GM12878 (cell line): ENCODE data around the gene BMPR2. TPM values are rescaled to one million over a fixed set of nuclear protein-coding genes. Genes with fewer than 3 reads are reported as not detected.

Experiments
- ATAC-seq: fragments of 200-7000 bp; cut with Tn5 transposase; 3 replicates; pipeline ENCODE4 v1.9.1; 2020; ENCODE audit warnings: mild to moderate bottlenecking, moderate library complexity
- BruUV-seq: library from RNA; stranded (reverse); fragments of 400-500 nt; replicated peaks from 2 replicates; lab custom pipeline; 2021; lab: Mats Ljungman, UMichigan
- CTCF ChIA-PET: fragments of 300-600 bp; sonication (Branson Sonifier 250); formaldehyde crosslinking; extraction: SDS; loops from one replicate; lab custom pipeline; 2021; ENCODE audit warnings: inconsistent platforms; lab: Yijun Ruan, JAX
- POLR2A ChIA-PET: fragments of 350-600 bp; formaldehyde crosslinking; extraction: SDS; loops from one replicate; lab custom pipeline; 2021; ENCODE audit warnings: inconsistent platforms; lab: Charles Lee
- RAD21 ChIA-PET: fragments of 300-600 bp; sonication (Branson Sonifier 250); formaldehyde crosslinking; loops from one replicate; lab custom pipeline; 2023; ENCODE audit warnings: antibody characterized with exemption; ENCODE audit not compliant: unreplicated experiment; lab: Charles Lee
- SMC1A ChIA-PET: fragments of 300-600 bp; sonication (Branson Sonifier 250); formaldehyde crosslinking; loops from one replicate; lab custom pipeline; 2023; ENCODE audit not compliant: unreplicated experiment, uncharacterized antibody; lab: Charles Lee
- DNase-seq: peaks from one replicate; pipeline ENCODE4 v3.0.0-alpha.2; 2011; ENCODE audit warnings: low read depth, low spot score
- FAIRE-seq: peaks from 3 replicates; lab custom pipeline; 2011; peaks lifted over from hg19 to GRCh38; lab: Jason Lieb, UNC
- H2AFZ ChIP-seq: 2 replicates; pipeline ENCODE4 v1.6.0; 2011; ENCODE audit warnings: low read depth, low read length, control low read depth; ENCODE audit not compliant: control insufficient read depth
- H3K27ac ChIP-seq: 2 replicates; pipeline ENCODE4 v1.5.1; 2011; ENCODE audit warnings: control low read depth; ENCODE audit not compliant: control insufficient read depth, insufficient read depth
- H3K27me3 ChIP-seq, 2 experiments: replicated peaks in 1 of 2; 2 replicates each; pipeline versions ENCODE4 v1.6.0 to v1.6.1; 2011; ENCODE audit warnings: low read length in 1 of 2; ENCODE audit not compliant: control insufficient read depth in 2 of 2, insufficient read depth in 2 of 2
- H3K36me3 ChIP-seq, 2 experiments: 2 replicates each; pipeline ENCODE4 v1.5.1; 2011; ENCODE audit warnings: low read length in 1 of 2; ENCODE audit not compliant: control insufficient read depth in 2 of 2, insufficient read depth in 2 of 2
- H3K4me1 ChIP-seq: 2 replicates; pipeline ENCODE4 v1.6.1; 2011; ENCODE audit warnings: mild to moderate bottlenecking, low read length, moderate library complexity, mixed read lengths; ENCODE audit not compliant: control insufficient read depth, insufficient read depth
- H3K4me2 ChIP-seq: 2 replicates; pipeline ENCODE4 v1.6.0; 2011; ENCODE audit warnings: control low read depth; ENCODE audit not compliant: control insufficient read depth, insufficient read depth
- H3K4me3 ChIP-seq: fragments of 200-600 bp; sonication (generic); 2 replicates; pipeline ENCODE4 v1.5.1; 2016
- H3K79me2 ChIP-seq: 2 replicates; pipeline ENCODE4 v1.6.0; 2011; ENCODE audit warnings: low read length; ENCODE audit not compliant: control insufficient read depth, insufficient read depth
- H3K9ac ChIP-seq: 2 replicates; pipeline ENCODE4 v1.8.0; 2011; ENCODE audit warnings: low read length, control low read depth, mixed read lengths; ENCODE audit not compliant: control insufficient read depth, insufficient read depth
- H3K9me3 ChIP-seq: replicated peaks from 3 replicates; pipeline ENCODE4 v1.5.1; 2011; ENCODE audit warnings: mild to moderate bottlenecking, low read length; ENCODE audit not compliant: control insufficient read depth, insufficient read depth
- H4K20me1 ChIP-seq: 2 replicates; pipeline ENCODE4 v1.6.0; 2011; ENCODE audit not compliant: control insufficient read depth, insufficient read depth
- BCL3 ChIP-seq: IDR thresholded peaks from 2 replicates; pipeline ENCODE4 v1.6.1; 2011; ENCODE audit warnings: borderline replicate concordance, low read depth, mild to moderate bottlenecking, moderate library complexity, low read length; ENCODE audit not compliant: insufficient read depth, poor library complexity, severe bottlenecking
- CREM ChIP-seq: IDR thresholded peaks from 2 replicates; pipeline ENCODE4 v1.6.1; 2014; ENCODE audit warnings: antibody characterized with exemption, low read depth
- GATAD2B ChIP-seq: fragments of 450-650 bp; conservative IDR thresholded peaks from 2 replicates; pipeline ENCODE4 v1.6.1; 2017; ENCODE audit warnings: low read depth, mild to moderate bottlenecking, moderate library complexity
- IRF3 ChIP-seq: fragments of 450-650 bp; IDR thresholded peaks from 2 replicates; pipeline ENCODE4 v1.6.1; 2014; ENCODE audit warnings: mild to moderate bottlenecking
- NBN ChIP-seq: fragments of 450-650 bp; IDR thresholded peaks from 2 replicates; pipeline ENCODE4 v1.6.1; 2016
- NFXL1 ChIP-seq: fragments of 450-650 bp; IDR thresholded peaks from 2 replicates; pipeline ENCODE4 v1.6.1; 2017; ENCODE audit warnings: antibody characterized with exemption, mild to moderate bottlenecking, borderline replicate concordance
- NR2F1 ChIP-seq: fragments of 450-650 bp; conservative IDR thresholded peaks from 2 replicates; pipeline ENCODE4 v1.6.1; 2017; ENCODE audit warnings: mild to moderate bottlenecking
- POLR2AphosphoS2 ChIP-seq: IDR thresholded peaks from 2 replicates; pipeline ENCODE4 v1.6.1; 2011; ENCODE audit warnings: low read depth, mild to moderate bottlenecking, low read length, improper control_type of control experiment, moderate library complexity
- SKIL ChIP-seq: fragments of 450-650 bp; IDR thresholded peaks from 2 replicates; pipeline ENCODE4 v1.6.1; 2017; ENCODE audit warnings: mild to moderate bottlenecking, low read depth, inconsistent platforms; ENCODE audit not compliant: poor library complexity, severe bottlenecking
- USF2 ChIP-seq: IDR thresholded peaks from 2 replicates; pipeline ENCODE4 v1.6.1; 2011; ENCODE audit warnings: low read depth, low read length, improper control_type of control experiment, borderline replicate concordance
- ZBTB11 ChIP-seq: fragments of 450-650 bp; formaldehyde crosslinking; IDR thresholded peaks from 2 replicates; pipeline ENCODE4 v1.5.0; 2022; ENCODE audit warnings: mild to moderate bottlenecking, missing genetic modification characterization
- ZBTB33 ChIP-seq: fragments of 450-650 bp; IDR thresholded peaks from 2 replicates; pipeline ENCODE4 v1.6.1; 2017; ENCODE audit warnings: mild to moderate bottlenecking
- ZSCAN29 ChIP-seq: fragments of 450-650 bp; IDR thresholded peaks from 2 replicates; pipeline ENCODE4 v1.6.1; 2017; ENCODE audit warnings: mild to moderate bottlenecking, moderate library complexity
- WGBS: methylation state at CpG from one replicate; pipeline ENCODE4 v1.1.6; 2016; ENCODE audit warnings: low lambda C conversion rate; ENCODE audit not compliant: insufficient replicate concordance, insufficient coverage; ENCODE audit errors: missing lambda C conversion rate; 5-methylcytosine and 5-hydroxymethylcytosine counted together
- in situ Hi-C: fragments of 300-500 bp; cut with MboI; formaldehyde crosslinking; loops from 9 replicates; pipeline ENCODE4 v1.14.3; 2018; ENCODE audit warnings: mixed read lengths
- intact Hi-C: fragments of 100-400 bp; cut with micrococcal nuclease; formaldehyde crosslinking; loops from one replicate; pipeline ENCODE4 v1.14.2; 2022; ENCODE audit not compliant: unreplicated experiment
- polyA plus RNA-seq, 11 experiments: library from polyadenylated mRNA; depleted of rRNA in 4 of 11; unstranded in 6 of 11; stranded (reverse) in 5 of 11; fragments of >200 nt; fragmentation: Nextera tagmentation in 4 of 11; fragmentation: Illumina TruSeq in 1 of 11; extraction: Ambion mirVana in 4 of 11; extraction: Trizol in 1 of 11; gene quantifications; 1 replicate in 1 of 11; 2 replicates in 10 of 11; pipeline versions ENCODE4 v1.2.1 to v1.2.3, GENCODE V29; 2011 to 2016; ENCODE audit warnings: inconsistent platforms in 2 of 11, missing spikeins in 2 of 11, low read depth in 1 of 11
- total RNA-seq, 4 experiments: library from RNA; depleted of rRNA in 3 of 4; stranded (reverse); fragments of >200 nt in 3 of 4; fragmentation: Illumina TruSeq in 1 of 4; extraction: Trizol in 1 of 4; gene quantifications; 2 replicates each; pipeline versions ENCODE4 v1.2.1 to v1.2.3, GENCODE V29; 2013 to 2021

Gene BMPR2
- total and polyA plus RNA-seq, 10 of the 15 experiments (the other 5 are each of a cell fraction or from before 2014, with no cell fraction given): 2.4 to 33.0 (median 7.1) TPM

GRCh38 chr2:202599911-202600310 is 223.8 kb downstream of the BMPR2 start:
- 100% methylated on average over 4 of the region's 4 CpGs for WGBS
- Histone ChIP-seq H3K9me3 (no peaks in the 10 kb centered on the region; the same call in 2 of the 3 replicates), H3K27ac (no peak overlapping the region), H3K4me1 (peaks cover 9% of the 10 kb centered on the region), H3K4me3 (no peak overlapping the region), H3K9ac (no peak overlapping the region), H2AFZ (no peak overlapping the region), H3K4me2 (no peak overlapping the region), H4K20me1 (no peaks in the 10 kb centered on the region), H3K36me3 (no peaks in the 10 kb centered on the region), H3K79me2 (no peaks in the 10 kb centered on the region), H3K27me3 (no peaks in the 10 kb centered on the region)
- CTCF ChIA-PET: interaction anchor here (3.1 kb wide), 1 partner anchor 11 kb away, joined by 23 read pairs; no protein-coding TSS in a partner anchor
- DNase-seq (no peak), FAIRE-seq (no peak), ATAC-seq (no peak)
- no TSS peak for BruUV-seq
- in situ Hi-C loops: loop anchor here (25.0 kb wide), 1 partner anchor 1212 kb away; no protein-coding TSS in a partner anchor
- intact Hi-C loops: no loop called here
- SMC1A ChIA-PET: interaction anchor here (1.3 to 1.7 kb wide), 3 partner anchors 10 to 47 kb away, joined by 4 read pairs; no protein-coding TSS in a partner anchor
- POLR2A ChIA-PET: no interaction called here
- RAD21 ChIA-PET: no interaction called here
- TF ChIP-seq ZBTB11 (CRISPR knock-in tag) (no peak), SKIL (no peak), USF2 (no peak), NBN (no peak), IRF3 (no peak), POLR2AphosphoS2 (no peak), ZSCAN29 (no peak), BCL3 (no peak), CREM (no peak), NFXL1 (no peak), ZBTB33 (no peak), NR2F1 (no peak), GATAD2B (no peak)
